Measurements from ENCODE around the gene FOXA1. TPM values are rescaled to one million over a fixed set of nuclear protein-coding genes. Genes with fewer than 3 reads are reported as not detected.

The FOXA1 gene
- total and polyA plus RNA-seq, 2 of the 8 experiments (the other 6 are each of a cell fraction or from before 2014, with no cell fraction given), result 0.08 to 0.20 TPM

GRCh38 chr14:37585101-37585511, 9.9 kb downstream of the FOXA1 start:
- Histone ChIP-seq H3K4me1 (replicated peaks in 1 of 4; ENCODE audit: control insufficient read depth in 3 of 4, insufficient read depth in 4 of 4, low read length in 3 of 4) (peaks cover 7 to 36% (median 13%) of the 10 kb centered on the region in 4 experiments), H3K27ac (ENCODE audit: low read depth, low read length) (no peak overlapping the region)
- TF ChIP-seq MAX (IDR thresholded peaks at IDR 0.05), result peak; percentile 60
- peak; percentile 0 for TF ChIP-seq RNF2 (IDR thresholded peaks at IDR 0.05; ENCODE audit: borderline replicate concordance, low read depth, low read length, missing control alignments, poor library complexity, severe bottlenecking)
- TF ChIP-seq JUN (IDR thresholded peaks at IDR 0.05; ENCODE audit: low read depth, low read length), result no peak
- TF ChIP-seq GTF2F1 (IDR thresholded peaks at IDR 0.05; ENCODE audit: borderline replicate concordance, low read depth, low read length), result no peak
- peak; percentile 83 for TF ChIP-seq SUZ12 (IDR thresholded peaks at IDR 0.05; ENCODE audit: low read length)
- TF ChIP-seq FOSL1 (IDR thresholded peaks at IDR 0.05; ENCODE audit: insufficient read depth, low read depth, low read length), result no peak
- no peak for TF ChIP-seq PHF8 (conservative IDR thresholded peaks at IDR 0.05; ENCODE audit: low read depth, low read length)
- no peak for TF ChIP-seq RAD21 (IDR thresholded peaks at IDR 0.05 in 1 of 2, conservative IDR thresholded peaks at IDR 0.05 in 1 of 2; ENCODE audit: low read depth in 2 of 2, low read length in 2 of 2)
- no peak for TF ChIP-seq CTCF (IDR thresholded peaks at IDR 0.05; ENCODE audit: control extremely low read depth in 1 of 3, insufficient read depth in 1 of 3, low read depth in 1 of 3, low read length in 3 of 3)

More at GRCh38 chr14:37585101-37585511, 9.9 kb downstream of the FOXA1 start:
- H3K27me3 ChIP-seq (replicated peaks in 1 of 4; ENCODE audit: control insufficient read depth in 3 of 4, extremely low read depth in 1 of 4, insufficient read depth in 3 of 4, low read length in 3 of 4), result peaks cover 52 to 100% (median 80%) of the 10 kb centered on the region in 4 experiments
- H3K79me2 ChIP-seq (ENCODE audit: control insufficient read depth in 1 of 2, insufficient read depth in 2 of 2, low read length in 2 of 2), result no peaks in the 10 kb centered on the region
- H2BK5ac ChIP-seq (ENCODE audit: low read depth, low read length), result no peak overlapping the region
- no peaks in the 10 kb centered on the region for H3K79me1 ChIP-seq (ENCODE audit: low read depth, low read length)
- no peak overlapping the region for H3K56ac ChIP-seq (replicated peaks; ENCODE audit: insufficient read length, low read depth, low read length)
- H3K4me2 ChIP-seq (ENCODE audit: insufficient read depth in 1 of 2, low read depth in 2 of 2, low read length in 2 of 2), result peak overlapping the region; percentile 68 to 71
- peak in 1 of 2 experiments; percentile 64 for DNase-seq (ENCODE audit: low read depth in 1 of 2, low spot score in 2 of 2)
- H4K5ac ChIP-seq (ENCODE audit: insufficient read length, low read depth, low read length), result no peak overlapping the region
- no peak overlapping the region for H3K23ac ChIP-seq (ENCODE audit: insufficient read length)
- POLR2A ChIA-PET (ENCODE audit: partially characterized antibody), result interaction anchor here (0.9 to 1.7 kb wide), 3 partner anchors 12 to 919 kb away, joined by 3 to 4 read pairs (median 3); no protein-coding TSS in a partner anchor
- H3K9ac ChIP-seq (replicated peaks in 1 of 4; ENCODE audit: extremely low read depth in 1 of 4, low read depth in 3 of 4, low read length in 3 of 4), result no peak overlapping the region
- peak overlapping the region; percentile 4; the same call in 1 of the 2 replicates for H3K18ac ChIP-seq (ENCODE audit: extremely low read depth, low read length)
- peaks cover 10 to 14% of the 10 kb centered on the region in 2 experiments for H4K20me1 ChIP-seq (replicated peaks in 1 of 2; ENCODE audit: control insufficient read depth in 1 of 2, insufficient read depth in 2 of 2, low read length in 2 of 2)
- H4K91ac ChIP-seq (replicated peaks; ENCODE audit: insufficient read length, low read length), result no peak overlapping the region
- 0% methylated on average over 22 of the region's 23 CpGs; no CpG with 5 or more reads in 1 of the 2 experiments for WGBS, 2 experiments (ENCODE audit: extremely low coverage in 1 of 2, insufficient coverage in 1 of 2, insufficient read length in 1 of 2, insufficient replicate concordance in 2 of 2, low coverage in 1 of 2, low lambda C conversion rate in 2 of 2, missing lambda C conversion rate in 1 of 2)
- no peak overlapping the region for H2BK15ac ChIP-seq (ENCODE audit: low read length)
- CTCF ChIA-PET (ENCODE audit: partially characterized antibody), result interaction anchor here (0.6 to 5.1 kb wide), 6 partner anchors 8 to 936 kb away, joined by 3 to 62 read pairs (median 3); partner anchors contain the start of genes FOXA1 and TTC6
- no peak overlapping the region for H3K4ac ChIP-seq (replicated peaks; ENCODE audit: insufficient read length, low read depth, low read length)
- no peak overlapping the region for H3K14ac ChIP-seq (ENCODE audit: insufficient read length)
- peaks cover 10% of the 10 kb centered on the region; the same call in 1 of the 2 replicates for H3K23me2 ChIP-seq (ENCODE audit: low read depth, low read length)
- no peak overlapping the region for H2AFZ ChIP-seq (ENCODE audit: low read length)
- 0 out of 2 replicates have a peak overlapping the region, but pooled peaks have one; percentile 32 for H2BK20ac ChIP-seq (ENCODE audit: low read length)
- H3K36me3 ChIP-seq (ENCODE audit: control insufficient read depth in 2 of 4, insufficient read depth in 4 of 4, low read length in 3 of 4), result no peaks in the 10 kb centered on the region; a peak in 1 of 8 replicates
- H3K9me3 ChIP-seq (ENCODE audit: insufficient read depth in 2 of 2, low read depth in 1 of 2, low read length in 1 of 2), result no peaks in the 10 kb centered on the region
- H2BK120ac ChIP-seq (replicated peaks; ENCODE audit: low read depth, low read length), result no peak overlapping the region
- H4K8ac ChIP-seq (ENCODE audit: extremely low read depth, insufficient read depth, low read length), result no peak overlapping the region
- H2AK5ac ChIP-seq (ENCODE audit: low read depth, low read length), result no peak overlapping the region
- FAIRE-seq, result no peak
- 0 out of 2 replicates have a peak overlapping the region, but pooled peaks have one; percentile 60 for H2BK12ac ChIP-seq (ENCODE audit: low read depth, low read length)
- H3K4me3 ChIP-seq (ENCODE audit: extremely low read depth in 1 of 4, insufficient read depth in 2 of 4, low read depth in 3 of 4, low read length in 4 of 4), result peak overlapping the region in 1 of 4 experiments; percentile 56; a peak in 2 of 8 replicates
